Mesenchymal stem cell (in vitro differentiated cells and primary cell): ENCODE data around the gene PABPN1L.

ENCODE experiments used
- DNase-seq: peaks from one replicate; pipeline ENCODE4 v3.0.0-alpha.2; 2013
- H2AFZ ChIP-seq: one replicate; pipeline ENCODE4 v1.6.1; 2013; ENCODE audit warnings: low read depth, mild to moderate bottlenecking, control low read depth, inconsistent platforms, low read length, moderate library complexity
- H2AK5ac ChIP-seq: 2 replicates; pipeline ENCODE4 v1.6.1; 2013; ENCODE audit warnings: low read length, moderate library complexity, mild to moderate bottlenecking, inconsistent platforms; ENCODE audit not compliant: severe bottlenecking
- H2BK120ac ChIP-seq: one replicate; pipeline ENCODE4 v1.6.1; 2013; ENCODE audit warnings: low read depth, mild to moderate bottlenecking, inconsistent platforms, low read length, moderate library complexity
- H2BK12ac ChIP-seq, 2 experiments: one replicate each; pipeline ENCODE4 v1.6.1; 2013; ENCODE audit warnings: inconsistent platforms in 2 of 2, low read length in 2 of 2, mild to moderate bottlenecking in 2 of 2, moderate library complexity in 2 of 2, control low read depth in 1 of 2
- H2BK15ac ChIP-seq: one replicate; pipeline ENCODE4 v1.6.1; 2013; ENCODE audit warnings: mild to moderate bottlenecking, low read depth, inconsistent platforms; ENCODE audit not compliant: poor library complexity, severe bottlenecking
- H2BK5ac ChIP-seq: 2 replicates; pipeline ENCODE4 v1.6.1; 2013; ENCODE audit warnings: low read depth, mild to moderate bottlenecking, low read length, control low read depth, inconsistent platforms; ENCODE audit not compliant: poor library complexity, severe bottlenecking
- H3K14ac ChIP-seq, 2 experiments: one replicate each; pipeline ENCODE4 v1.6.1; 2013; ENCODE audit warnings: inconsistent platforms in 2 of 2, low read length in 2 of 2, control low read depth in 1 of 2, mild to moderate bottlenecking in 1 of 2, moderate library complexity in 1 of 2
- H3K18ac ChIP-seq, 2 experiments: one replicate each; pipeline ENCODE4 v1.6.1; 2013; ENCODE audit warnings: inconsistent platforms in 2 of 2, low read length in 2 of 2, control low read depth in 1 of 2, low read depth in 1 of 2, mild to moderate bottlenecking in 1 of 2
- H3K23ac ChIP-seq, 2 experiments: one replicate each; pipeline ENCODE4 v1.6.1; 2013; ENCODE audit warnings: inconsistent platforms in 2 of 2, low read length in 2 of 2, mild to moderate bottlenecking in 2 of 2, moderate library complexity in 2 of 2, control low read depth in 1 of 2
- H3K27ac ChIP-seq: 2 replicates; pipeline ENCODE4 v1.5.1; 2013; ENCODE audit warnings: mild to moderate bottlenecking, moderate library complexity, low read length, control low read depth, inconsistent platforms; ENCODE audit not compliant: poor library complexity, severe bottlenecking
- H3K27me3 ChIP-seq, 2 experiments: 2 replicates each; pipeline versions ENCODE4 v1.6.1 to v1.7.0; 2013; ENCODE audit warnings: low read length in 2 of 2, mild to moderate bottlenecking in 2 of 2, moderate library complexity in 2 of 2, control low read depth in 1 of 2, inconsistent platforms in 1 of 2; ENCODE audit not compliant: control insufficient read depth in 1 of 2, insufficient read depth in 1 of 2
- H3K36me3 ChIP-seq, 2 experiments: 2 replicates each; pipeline versions ENCODE4 v1.6.1 to v1.7.0; 2013; ENCODE audit warnings: low read length in 2 of 2, control low read depth in 1 of 2, inconsistent platforms in 1 of 2, low read depth in 1 of 2, mild to moderate bottlenecking in 1 of 2; ENCODE audit not compliant: insufficient read depth in 2 of 2, control insufficient read depth in 1 of 2
- H3K4ac ChIP-seq, 2 experiments: one replicate each; pipeline ENCODE4 v1.6.1; 2013; ENCODE audit warnings: inconsistent platforms in 2 of 2, low read length in 2 of 2, mild to moderate bottlenecking in 2 of 2, moderate library complexity in 2 of 2, control low read depth in 1 of 2, low read depth in 1 of 2
- H3K4me1 ChIP-seq: 2 replicates; pipeline ENCODE4 v1.6.1; 2013; ENCODE audit warnings: low read depth, low read length, control low read depth; ENCODE audit not compliant: control insufficient read depth, insufficient read depth
- H3K4me2 ChIP-seq: 2 replicates; pipeline ENCODE4 v1.6.1; 2013; ENCODE audit warnings: low read length, mild to moderate bottlenecking, inconsistent platforms; ENCODE audit not compliant: poor library complexity, severe bottlenecking
- H3K4me3 ChIP-seq, 2 experiments: 2 replicates each; pipeline versions ENCODE4 v1.5.1 to v1.7.0; 2013; ENCODE audit warnings: low read length in 2 of 2, mild to moderate bottlenecking in 2 of 2, control low read depth in 1 of 2, low read depth in 1 of 2; ENCODE audit not compliant: insufficient read depth in 1 of 2
- H3K79me1 ChIP-seq: replicated peaks from 2 replicates; pipeline ENCODE4 v1.6.1; 2013; ENCODE audit warnings: mild to moderate bottlenecking, control low read depth, low read length, inconsistent platforms; ENCODE audit not compliant: poor library complexity, severe bottlenecking
- H3K9ac ChIP-seq: 2 replicates; pipeline ENCODE4 v1.7.0; 2013; ENCODE audit warnings: mild to moderate bottlenecking, low read length, moderate library complexity
- H3K9me3 ChIP-seq: 2 replicates; pipeline ENCODE4 v1.7.0; 2013; ENCODE audit warnings: mild to moderate bottlenecking, low read length; ENCODE audit not compliant: control insufficient read depth
- H4K8ac ChIP-seq: one replicate; pipeline ENCODE4 v1.6.1; 2013; ENCODE audit warnings: inconsistent platforms, mild to moderate bottlenecking, low read length, moderate library complexity
- H4K91ac ChIP-seq: one replicate; pipeline ENCODE4 v1.6.1; 2013; ENCODE audit warnings: mild to moderate bottlenecking, low read length, inconsistent platforms
- WGBS: methylation state at CpG from one replicate; pipeline ENCODE4 v1.1.7; 2013; ENCODE audit warnings: mixed read lengths; 5-methylcytosine and 5-hydroxymethylcytosine counted together

The PABPN1L gene

GRCh38 chr16:88865742-88866141 lies 718 bp downstream of the PABPN1L start:
- Histone ChIP-seq H2BK5ac (no peak overlapping the region), H3K9ac (no peak overlapping the region), H3K9me3 (no peaks in the 10 kb centered on the region), H3K4me3 (no peak overlapping the region), H3K4me1 (peaks cover 3% of the 10 kb centered on the region), H4K8ac (no peak overlapping the region), H2AK5ac (no peak overlapping the region), H3K27me3 (peaks cover 19 to 47% of the 10 kb centered on the region in 2 experiments), H2BK15ac (no peak overlapping the region), H2BK12ac (no peak overlapping the region), H2AFZ (no peak overlapping the region), H2BK120ac (no peak overlapping the region), H3K23ac (no peak overlapping the region), H3K4me2 (no peak overlapping the region), H3K14ac (no peak overlapping the region), H3K79me1 (peaks cover 2% of the 10 kb centered on the region), H3K27ac (no peak overlapping the region), H3K18ac (no peak overlapping the region), H4K91ac (no peak overlapping the region), H3K4ac (no peak overlapping the region), H3K36me3 (peaks cover 23 to 26% of the 10 kb centered on the region in 2 experiments)
- 91% methylated on average over 15 of the region's 15 CpGs for WGBS
- no peak for DNase-seq

- Histone ChIP-seq H3K4me1 (peaks cover 3% of the 10 kb centered on the region), H3K4ac (no peak overlapping the region), H3K27me3 (peaks cover 19 to 43% of the 10 kb centered on the region in 2 experiments), H3K14ac (no peak overlapping the region), H3K36me3 (peaks cover 28 to 31% of the 10 kb centered on the region in 2 experiments), H3K9ac (no peak overlapping the region), H3K79me1 (peaks cover 4% of the 10 kb centered on the region), H3K27ac (no peak overlapping the region), H2BK5ac (no peak overlapping the region), H3K9me3 (no peaks in the 10 kb centered on the region), H2BK15ac (no peak overlapping the region), H2BK12ac (no peak overlapping the region), H3K4me3 (no peak overlapping the region), H3K4me2 (no peak overlapping the region), H2BK120ac (no peak overlapping the region), H2AFZ (no peak overlapping the region), H3K23ac (no peak overlapping the region), H3K18ac (no peak overlapping the region), H4K91ac (no peak overlapping the region), H4K8ac (no peak overlapping the region), H2AK5ac (no peak overlapping the region)
- 81% methylated on average over 14 of the region's 14 CpGs for WGBS
- DNase-seq = no peak
Observed at GRCh38 chr16:88865310-88865709, 1.1 kb downstream of the PABPN1L start.

- Histone ChIP-seq H4K91ac (no peak overlapping the region), H2BK12ac (no peak overlapping the region), H3K18ac (no peak overlapping the region), H2BK5ac (no peak overlapping the region), H2BK120ac (no peak overlapping the region), H3K27ac (no peak overlapping the region), H3K79me1 (peaks cover 11% of the 10 kb centered on the region), H3K4me2 (no peak overlapping the region), H3K9me3 (no peaks in the 10 kb centered on the region), H3K27me3 (peaks cover 16 to 38% of the 10 kb centered on the region in 2 experiments), H2AFZ (no peak overlapping the region), H3K4ac (no peak overlapping the region), H3K36me3 (peaks cover 36 to 38% of the 10 kb centered on the region in 2 experiments), H3K14ac (no peak overlapping the region), H3K4me3 (no peak overlapping the region), H2BK15ac (no peak overlapping the region), H4K8ac (no peak overlapping the region), H3K4me1 (peaks cover 3% of the 10 kb centered on the region), H2AK5ac (no peak overlapping the region), H3K9ac (no peak overlapping the region), H3K23ac (no peak overlapping the region)
- 91% methylated on average over 17 of the region's 18 CpGs for WGBS
- no peak for DNase-seq
Observed at GRCh38 chr16:88864521-88864920, 1.9 kb downstream of the PABPN1L start.

- H2AFZ ChIP-seq = no peak overlapping the region
Observed at GRCh38 chr16:88864099-88864498, 2.4 kb downstream of the PABPN1L start.

More at GRCh38 chr16:88864099-88864498, 2.4 kb downstream of the PABPN1L start:
- Histone ChIP-seq H3K4me2 (no peak overlapping the region), H4K91ac (no peak overlapping the region), H2BK12ac (no peak overlapping the region), H2BK120ac (no peak overlapping the region), H4K8ac (no peak overlapping the region), H3K23ac (no peak overlapping the region), H3K36me3 (peaks cover 40 to 43% of the 10 kb centered on the region in 2 experiments), H3K79me1 (peaks cover 15% of the 10 kb centered on the region), H3K14ac (no peak overlapping the region), H3K4me1 (peaks cover 3% of the 10 kb centered on the region), H3K9me3 (no peaks in the 10 kb centered on the region), H3K27ac (no peak overlapping the region), H3K27me3 (peaks cover 12 to 34% of the 10 kb centered on the region in 2 experiments), H2BK15ac (no peak overlapping the region), H3K4ac (no peak overlapping the region), H3K9ac (no peak overlapping the region), H2AK5ac (no peak overlapping the region), H2BK5ac (no peak overlapping the region), H3K18ac (no peak overlapping the region), H3K4me3 (no peak overlapping the region)
- 95% methylated on average over 15 of the region's 15 CpGs for WGBS
- no peak for DNase-seq
